Stimulated activated CD4-positive, alpha-beta T cell treated with anti-CD3 and anti-CD28 coated beads, Interleukin-1b, Interleukin-23, amount 100 ng/mL, for 1 hour (primary cell): ENCODE measurements around the gene LCP2.

Source experiments
- DNase-seq, 2 donors: peaks; one replicate each; pipeline ENCODE4 v3.0.0-alpha.2; 2020; ENCODE audit warnings: low read depth in 2 of 2

LCP2 gene

GRCh38 chr5:170296036-170296934 lies 1.3 kb downstream of the LCP2 start:
- no peak for DNase-seq

GRCh38 chr5:170294556-170294955 lies 3.0 kb downstream of the LCP2 start:
- no peak for DNase-seq

GRCh38 chr5:170294057-170294456 lies 3.5 kb downstream of the LCP2 start:
- no peak for DNase-seq

- DNase-seq, result no peak
These were observed 4.3 kb downstream of the LCP2 start for GRCh38 chr5:170293273-170293672.

GRCh38 chr5:170292179-170293104 lies 5.1 kb downstream of the LCP2 start:
- DNase-seq, result no peak

- DNase-seq, result no peak
These were observed 7.1 kb downstream of the LCP2 start for GRCh38 chr5:170290498-170290897.

GRCh38 chr5:170289764-170290163 lies 7.8 kb downstream of the LCP2 start:
- DNase-seq, result no peak

- DNase-seq, result no peak
These were observed 8.5 kb downstream of the LCP2 start for GRCh38 chr5:170289121-170289520.

GRCh38 chr5:170288551-170288950 lies 9.0 kb downstream of the LCP2 start:
- DNase-seq, result no peak

GRCh38 chr5:170288151-170288550 lies 9.4 kb downstream of the LCP2 start:
- no peak for DNase-seq

GRCh38 chr5:170287532-170287931 lies 10.0 kb downstream of the LCP2 start:
- DNase-seq, result no peak

- DNase-seq, result no peak
These were observed 11.1 kb downstream of the LCP2 start for GRCh38 chr5:170286386-170286925.

GRCh38 chr5:170285181-170285580 lies 12.4 kb downstream of the LCP2 start:
- DNase-seq, result no peak

- no peak for DNase-seq
These were observed 13.3 kb downstream of the LCP2 start for GRCh38 chr5:170284231-170284630.

- DNase-seq, result no peak
These were observed 14.3 kb downstream of the LCP2 start for GRCh38 chr5:170283296-170283695.

- no peak for DNase-seq
These were observed 17.5 kb downstream of the LCP2 start for GRCh38 chr5:170280011-170280493.

- DNase-seq, result no peak
These were observed 18.1 kb downstream of the LCP2 start for GRCh38 chr5:170279459-170279817.

- DNase-seq, result peak in 1 of 2 donors; percentile 66
These were observed 18.7 kb downstream of the LCP2 start for GRCh38 chr5:170278611-170279458.

GRCh38 chr5:170277867-170278281 lies 19.7 kb downstream of the LCP2 start:
- DNase-seq, result no peak

GRCh38 chr5:170276140-170276539 lies 21.4 kb downstream of the LCP2 start:
- DNase-seq, result no peak

- DNase-seq, result no peak
These were observed 22.1 kb downstream of the LCP2 start for GRCh38 chr5:170275376-170275994.
